SU-DHL-6 (cell line): Measurements from ENCODE around the gene E2F3.
"Not testable (repeated sequence)": the region's sequence is repeated elsewhere in the genome, so short reads cannot be mapped to it uniquely, and the experiment has no call there.

Experiments
- EZH2phosphoT487 ChIP-seq: fragments of 200-600 bp; sonication (generic), shearing (Covaris generic); conservative IDR thresholded peaks from 2 replicates; pipeline ENCODE4 v1.6.1; 2018; ENCODE audit warnings: mild to moderate bottlenecking, antibody characterized with exemption, low read length, moderate library complexity, mixed read lengths
- TF ChIP-seq, protein P1 (sequence below): fragments of 200-600 bp; sonication (generic); IDR thresholded peaks from one replicate; pipeline ENCODE4 v1.5.1; 2017; ENCODE audit warnings: antibody characterized with exemption, mild to moderate bottlenecking, low read length, moderate library complexity; ENCODE audit not compliant: insufficient read depth, poor library complexity, severe bottlenecking

DNA sequence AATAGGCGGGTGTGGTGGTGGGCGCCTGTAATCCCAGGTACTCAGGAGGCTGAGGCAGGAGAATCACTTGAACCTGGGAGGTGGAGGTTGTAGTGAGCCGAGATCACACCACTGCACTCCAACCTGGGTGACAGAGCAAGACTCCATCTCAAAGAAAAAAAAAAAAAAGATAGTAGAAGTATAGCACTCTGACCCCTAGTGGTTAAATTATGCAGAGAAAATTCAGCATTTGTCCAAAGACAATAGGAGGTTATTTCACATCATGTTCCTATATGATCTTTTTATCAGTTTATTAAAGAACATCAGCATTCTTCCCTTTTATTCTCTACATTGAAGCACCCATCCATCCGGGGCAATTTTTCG is 127.4 kb downstream of the E2F3 start:
- TF ChIP-seq, protein P1, sequence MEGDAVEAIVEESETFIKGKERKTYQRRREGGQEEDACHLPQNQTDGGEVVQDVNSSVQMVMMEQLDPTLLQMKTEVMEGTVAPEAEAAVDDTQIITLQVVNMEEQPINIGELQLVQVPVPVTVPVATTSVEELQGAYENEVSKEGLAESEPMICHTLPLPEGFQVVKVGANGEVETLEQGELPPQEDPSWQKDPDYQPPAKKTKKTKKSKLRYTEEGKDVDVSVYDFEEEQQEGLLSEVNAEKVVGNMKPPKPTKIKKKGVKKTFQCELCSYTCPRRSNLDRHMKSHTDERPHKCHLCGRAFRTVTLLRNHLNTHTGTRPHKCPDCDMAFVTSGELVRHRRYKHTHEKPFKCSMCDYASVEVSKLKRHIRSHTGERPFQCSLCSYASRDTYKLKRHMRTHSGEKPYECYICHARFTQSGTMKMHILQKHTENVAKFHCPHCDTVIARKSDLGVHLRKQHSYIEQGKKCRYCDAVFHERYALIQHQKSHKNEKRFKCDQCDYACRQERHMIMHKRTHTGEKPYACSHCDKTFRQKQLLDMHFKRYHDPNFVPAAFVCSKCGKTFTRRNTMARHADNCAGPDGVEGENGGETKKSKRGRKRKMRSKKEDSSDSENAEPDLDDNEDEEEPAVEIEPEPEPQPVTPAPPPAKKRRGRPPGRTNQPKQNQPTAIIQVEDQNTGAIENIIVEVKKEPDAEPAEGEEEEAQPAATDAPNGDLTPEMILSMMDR = peak; percentile 17
- TF ChIP-seq EZH2phosphoT487 = not testable (repeated sequence)
